Mononuclear cell (primary cell): ENCODE data around the gene PRRT4. TPM values are rescaled to one million over a fixed set of nuclear protein-coding genes. Genes with fewer than 3 reads are reported as not detected.

Source experiments
- H3K27me3 ChIP-seq: 2 replicates; pipeline ENCODE4 v1.6.0; 2011; ENCODE audit warnings: low read length, control low read depth; ENCODE audit not compliant: insufficient read depth
- H3K4me1 ChIP-seq: 2 replicates; pipeline ENCODE4 v1.5.1; 2011; ENCODE audit warnings: mild to moderate bottlenecking, low read length, control low read depth; ENCODE audit not compliant: insufficient read depth
- H3K4me3 ChIP-seq: 2 replicates; pipeline ENCODE4 v1.5.1; 2011; ENCODE audit warnings: mild to moderate bottlenecking, low read length, moderate library complexity
- H3K9me3 ChIP-seq: 2 replicates; pipeline ENCODE4 v1.5.1; 2011; ENCODE audit warnings: low read depth, mild to moderate bottlenecking, control low read depth, low read length
- total RNA-seq: library from RNA; depleted of rRNA; stranded (reverse); fragments of >200 nt; gene quantifications from one replicate; pipeline ENCODE4 v1.2.3, GENCODE V29; 2012

The PRRT4 gene
- total RNA-seq, 1 donor = 0.10 TPM

DNA sequence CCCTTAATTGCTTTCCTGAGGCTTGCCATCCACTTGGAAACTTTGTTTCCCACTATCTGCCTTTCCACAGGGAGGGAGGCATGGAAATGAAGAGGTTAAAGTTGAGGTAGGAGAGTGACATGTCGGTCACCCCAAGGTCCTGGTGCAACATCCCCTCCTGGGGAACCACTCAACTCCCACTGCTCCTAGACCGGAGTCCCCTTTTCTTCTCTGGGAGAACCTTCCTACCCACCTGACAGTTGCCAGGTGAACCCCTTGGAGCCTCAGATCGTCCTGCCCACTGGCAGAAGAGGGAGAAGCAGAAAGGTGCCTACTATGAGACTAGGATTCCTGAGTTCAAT, 26.6 kb upstream of the PRRT4 start:
- Histone ChIP-seq H3K4me1 (peaks cover 11% of the 10 kb centered on the region), H3K4me3 (no peak overlapping the region), H3K27me3 (no peaks in the 10 kb centered on the region), H3K9me3 (no peaks in the 10 kb centered on the region)

DNA sequence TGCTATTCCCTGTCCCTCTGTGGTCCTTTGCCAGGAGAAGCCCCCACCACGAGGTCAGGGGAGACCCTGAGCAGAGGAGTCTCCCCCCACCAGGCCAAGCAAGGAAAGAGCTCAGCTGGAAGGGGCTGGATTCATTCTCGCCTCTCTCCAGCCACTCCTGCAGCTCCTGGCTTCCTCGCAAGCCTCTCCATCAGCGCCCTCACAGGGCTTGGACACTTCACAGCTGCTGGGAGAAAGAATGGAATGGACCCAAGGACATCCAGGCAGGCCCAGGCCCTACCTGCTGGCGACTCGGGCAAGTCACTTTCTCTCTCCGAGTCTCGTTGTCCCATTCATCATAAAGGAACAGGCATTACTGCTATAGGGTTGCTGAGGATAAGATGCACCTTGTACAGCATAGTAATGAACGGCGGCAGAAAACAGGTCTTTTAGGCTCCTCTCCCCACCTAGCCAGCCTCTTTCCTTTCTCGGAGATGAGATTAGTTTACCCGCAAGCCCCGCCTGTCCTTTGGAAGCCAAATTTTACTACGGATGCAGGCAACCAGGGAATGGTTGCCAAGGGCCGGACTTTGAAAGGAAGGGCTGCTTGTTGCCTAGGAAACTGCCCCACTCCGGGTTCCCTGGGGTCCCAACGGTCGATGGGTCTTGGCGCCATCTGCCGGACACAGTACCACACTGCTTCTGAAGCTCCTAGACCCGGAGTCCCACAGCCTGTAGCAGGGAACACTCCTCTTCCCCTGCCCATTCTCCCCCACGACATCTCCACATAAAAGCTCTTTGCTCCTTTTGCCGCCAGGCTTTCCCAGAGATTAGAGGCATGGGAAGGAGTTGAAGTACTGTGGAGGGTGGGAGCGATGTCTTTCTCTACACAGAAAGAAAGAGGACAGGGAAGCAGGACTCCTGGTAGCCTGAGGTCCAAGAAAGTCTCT, 26.0 kb upstream of the PRRT4 start:
- no peak overlapping the region for H3K4me3 ChIP-seq
- H3K4me1 ChIP-seq = peaks cover 11% of the 10 kb centered on the region

DNA sequence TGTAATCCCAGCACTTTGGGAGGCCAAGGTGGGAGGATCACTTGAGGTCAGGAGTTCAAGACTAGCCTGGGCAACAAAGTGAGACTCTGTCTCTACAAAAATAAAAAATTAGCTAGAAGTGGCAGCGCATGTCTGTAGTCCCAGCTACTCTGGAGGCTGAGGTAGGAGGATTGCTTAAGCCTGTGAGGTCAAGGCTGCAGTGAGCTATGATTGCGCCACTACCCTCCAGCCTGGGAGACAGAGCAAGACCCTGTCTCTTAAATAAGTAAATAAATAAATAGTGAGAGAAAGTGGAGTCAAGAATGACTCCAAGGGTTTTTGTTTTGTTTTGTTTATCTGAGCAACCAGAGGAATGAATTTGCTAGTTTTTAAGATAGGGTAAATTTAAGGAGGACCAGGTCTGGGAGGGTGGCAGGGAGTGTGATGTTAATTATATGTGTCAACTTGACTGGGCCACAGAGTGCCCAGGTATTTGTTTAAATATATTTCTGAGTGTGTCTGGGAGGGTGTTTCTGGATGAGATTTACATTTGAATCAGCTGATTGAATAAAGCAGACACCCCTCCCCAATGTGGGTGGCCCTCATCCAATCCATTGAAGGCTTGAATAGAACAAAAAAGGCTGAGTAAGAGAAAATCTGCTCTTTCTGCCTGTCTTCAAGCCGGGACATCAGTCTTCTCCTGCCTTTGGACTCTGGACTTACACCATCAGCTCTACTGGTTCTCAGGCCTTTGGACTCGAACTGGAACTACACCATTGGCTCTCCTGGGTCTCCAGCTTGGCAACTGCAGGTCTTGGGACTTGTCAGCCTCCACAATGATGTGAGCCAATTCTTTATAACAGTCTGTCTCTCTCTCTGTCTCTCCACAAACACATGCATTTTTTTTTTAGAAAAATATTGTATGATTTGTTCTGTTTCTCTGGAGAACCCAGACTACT, 24.8 kb upstream of the PRRT4 start:
- no peak overlapping the region for H3K4me3 ChIP-seq
- no peaks in the 10 kb centered on the region for H3K27me3 ChIP-seq
- H3K4me1 ChIP-seq = peaks cover 13% of the 10 kb centered on the region
- H3K9me3 ChIP-seq = no peaks in the 10 kb centered on the region

More for the DNA sequence above, 26.0 kb upstream of the PRRT4 start:
- Histone ChIP-seq H3K9me3 (no peaks in the 10 kb centered on the region), H3K27me3 (no peaks in the 10 kb centered on the region)

DNA sequence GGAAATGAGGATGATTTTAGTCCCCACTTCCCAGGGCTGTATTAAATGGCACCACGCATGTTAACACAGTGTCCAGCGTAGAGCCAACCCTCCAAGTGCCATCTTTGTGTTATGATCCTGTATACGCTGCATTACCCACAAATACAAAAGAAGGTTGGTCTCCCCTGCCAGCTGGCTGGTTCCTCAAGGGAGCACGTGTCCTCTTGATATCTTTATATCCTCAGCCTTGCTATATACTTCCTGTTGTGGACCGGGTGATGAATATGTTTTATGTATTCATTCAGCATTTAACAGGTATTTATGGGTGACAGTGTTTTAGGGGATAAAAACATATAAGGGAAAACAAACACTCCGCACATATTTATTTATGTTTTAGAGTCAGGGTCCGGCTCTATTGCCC, 23.2 kb upstream of the PRRT4 start:
- Histone ChIP-seq H3K27me3 (no peaks in the 10 kb centered on the region), H3K4me3 (no peak overlapping the region), H3K4me1 (peaks cover 18% of the 10 kb centered on the region), H3K9me3 (no peaks in the 10 kb centered on the region)

DNA sequence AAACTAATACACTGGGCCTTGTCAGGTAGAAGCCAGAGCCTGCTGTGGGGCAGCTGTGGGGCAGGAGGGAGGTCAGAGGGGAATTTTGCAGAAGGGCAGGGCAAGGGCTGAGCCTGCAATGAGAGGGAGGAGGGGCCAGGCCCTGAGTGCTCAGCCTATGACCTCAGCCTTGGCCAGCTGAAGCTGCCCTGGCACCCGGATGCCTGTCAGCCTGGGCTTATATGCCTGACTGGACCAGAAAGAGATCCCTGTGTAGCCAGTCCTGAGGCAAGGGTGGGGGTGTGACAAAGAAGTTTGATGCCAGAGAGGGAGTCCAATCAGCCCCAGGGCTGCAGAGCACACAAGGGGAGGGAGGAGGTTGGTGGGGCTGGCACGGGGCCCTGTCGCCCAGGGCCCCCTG, 22.3 kb upstream of the PRRT4 start:
- Histone ChIP-seq H3K4me1 (peaks cover 18% of the 10 kb centered on the region), H3K9me3 (no peaks in the 10 kb centered on the region), H3K27me3 (no peaks in the 10 kb centered on the region), H3K4me3 (no peak overlapping the region)

DNA sequence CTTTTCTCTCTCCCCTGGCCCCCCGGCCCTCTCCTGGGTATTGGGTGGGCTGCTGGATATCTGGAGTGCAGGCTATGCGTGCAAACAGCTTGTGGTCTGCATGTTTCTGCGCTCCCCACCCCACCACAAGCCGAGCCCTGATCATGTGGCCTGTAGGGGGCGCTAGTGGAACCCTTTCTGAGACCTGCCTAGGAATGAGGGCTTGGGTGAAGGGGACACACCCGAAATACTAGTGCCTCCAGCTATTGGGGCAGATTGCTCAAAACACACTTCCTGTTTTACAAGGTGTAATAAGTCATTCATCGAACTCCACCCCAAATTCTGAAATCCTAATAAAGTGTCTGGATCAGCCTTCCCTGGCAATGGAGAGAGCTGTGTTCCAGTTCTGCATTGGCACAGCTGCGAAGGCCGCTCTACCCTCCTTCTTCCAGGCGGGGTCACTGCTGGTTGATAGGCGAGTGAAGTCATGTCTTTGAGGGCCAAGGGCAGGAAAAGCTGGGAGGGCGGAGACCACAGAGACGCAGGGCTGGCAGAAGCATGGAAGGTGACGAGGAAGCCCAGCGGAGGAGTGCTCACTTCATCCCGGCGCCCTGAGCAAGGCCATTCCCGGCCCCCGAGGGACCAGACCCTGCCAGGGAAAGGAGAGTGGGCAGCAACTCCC, 19.8 kb upstream of the PRRT4 start:
- H3K27me3 ChIP-seq = no peaks in the 10 kb centered on the region
- H3K4me3 ChIP-seq = no peak overlapping the region
- H3K9me3 ChIP-seq = no peaks in the 10 kb centered on the region
- peaks cover 11% of the 10 kb centered on the region for H3K4me1 ChIP-seq

DNA sequence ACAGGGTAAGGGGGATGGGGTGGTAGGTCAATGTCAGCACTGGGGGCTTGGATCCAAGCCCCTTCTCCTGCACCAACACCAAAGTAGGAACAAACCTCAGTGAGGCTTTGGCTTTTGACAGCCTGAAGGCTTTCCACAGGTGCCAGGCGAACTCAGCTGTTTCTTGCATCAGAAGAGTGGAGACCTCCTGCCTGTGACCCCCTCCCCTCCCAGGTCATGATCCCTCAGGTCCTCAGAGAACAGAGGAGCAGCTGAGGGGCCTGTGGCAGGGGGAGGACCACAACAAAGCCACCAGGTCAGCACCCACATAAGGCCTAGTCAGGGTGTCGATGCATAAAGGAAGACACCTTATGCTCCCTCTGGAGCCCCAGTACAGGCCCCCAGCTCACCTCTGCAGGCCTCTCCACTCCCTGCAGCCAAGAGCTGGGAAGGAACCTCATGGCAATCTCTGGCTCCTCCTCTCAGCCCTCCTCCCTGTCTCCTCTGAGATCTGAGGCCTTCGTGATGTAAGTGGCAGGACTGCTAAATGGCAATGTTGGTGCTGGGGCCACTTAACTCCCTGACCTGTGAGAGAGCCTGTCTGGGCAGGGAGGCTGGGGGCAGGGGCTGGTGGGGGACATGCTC, 19.1 kb upstream of the PRRT4 start:
- Histone ChIP-seq H3K9me3 (no peaks in the 10 kb centered on the region), H3K4me1 (peaks cover 11% of the 10 kb centered on the region), H3K4me3 (no peak overlapping the region), H3K27me3 (no peaks in the 10 kb centered on the region)

DNA sequence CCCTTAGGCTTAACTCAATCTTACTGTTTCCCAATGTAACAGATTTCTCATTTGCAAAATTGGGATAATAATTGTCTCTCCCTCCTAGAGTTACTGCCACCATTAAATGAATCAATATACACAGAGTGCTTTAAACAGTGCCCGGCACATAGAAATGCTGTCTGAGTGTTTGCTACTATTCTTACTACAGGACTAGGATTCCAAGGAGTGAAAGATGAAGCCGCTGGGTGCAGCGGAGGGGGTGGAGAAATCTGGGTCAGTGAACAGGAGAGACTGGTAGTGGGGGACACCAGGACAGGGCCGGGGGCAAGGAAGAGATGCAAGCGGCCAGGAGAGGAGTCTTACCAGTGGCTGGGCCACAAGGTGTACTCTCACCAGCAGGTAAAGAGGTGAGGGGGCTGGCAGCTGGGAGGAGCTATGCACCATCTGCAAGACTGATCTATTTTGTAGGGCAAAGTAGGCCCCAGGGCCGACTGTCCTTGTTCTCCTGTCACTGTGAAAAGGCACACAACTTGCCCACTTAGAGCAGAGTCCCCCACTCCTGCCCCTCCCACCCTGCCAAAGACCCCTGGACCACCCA, 18.5 kb upstream of the PRRT4 start:
- Histone ChIP-seq H3K4me3 (no peak overlapping the region), H3K4me1 (peaks cover 11% of the 10 kb centered on the region), H3K9me3 (no peaks in the 10 kb centered on the region), H3K27me3 (no peaks in the 10 kb centered on the region)

DNA sequence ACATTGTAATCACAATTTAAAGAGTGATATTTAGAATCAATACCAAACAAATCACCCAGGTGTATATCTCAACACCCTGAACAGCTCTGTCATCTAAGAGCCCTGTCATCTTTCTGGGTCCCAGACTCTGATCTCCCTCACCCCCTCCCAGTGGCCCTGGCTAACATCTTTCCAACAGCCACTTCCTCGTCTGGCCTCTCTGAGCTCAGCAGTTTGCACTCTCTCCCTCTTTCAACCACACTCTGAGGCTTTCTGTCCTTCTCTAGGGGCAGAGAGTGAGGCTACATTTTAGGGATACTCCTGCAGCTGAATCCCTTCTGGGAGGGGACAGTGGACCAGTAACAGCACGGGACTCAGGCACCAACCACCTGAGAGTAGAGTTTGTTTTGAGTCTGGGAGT, 17.1 kb upstream of the PRRT4 start:
- H3K27me3 ChIP-seq = no peaks in the 10 kb centered on the region
- no peak overlapping the region for H3K4me3 ChIP-seq
- peaks cover 11% of the 10 kb centered on the region for H3K4me1 ChIP-seq
- H3K9me3 ChIP-seq = no peaks in the 10 kb centered on the region

DNA sequence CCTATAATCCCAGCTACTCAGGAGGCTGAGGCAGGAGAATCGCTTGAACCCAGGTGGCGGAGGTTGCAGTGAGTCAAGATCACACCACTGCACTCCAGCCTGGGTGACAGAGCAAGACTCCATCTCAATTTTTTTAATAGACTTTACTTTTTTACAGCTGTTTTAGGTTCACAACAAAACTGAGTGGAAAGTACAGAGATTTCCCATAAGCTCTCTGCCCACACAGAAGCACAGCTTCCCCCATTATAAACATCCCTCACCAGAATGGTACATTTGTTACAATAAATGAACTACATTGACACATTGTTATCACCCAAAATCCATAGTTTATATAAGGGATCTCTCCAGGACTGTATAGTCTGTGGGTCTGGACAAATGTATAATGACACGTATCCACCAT, 14.6 kb upstream of the PRRT4 start:
- H3K4me1 ChIP-seq = peaks cover 7% of the 10 kb centered on the region
- no peaks in the 10 kb centered on the region for H3K27me3 ChIP-seq
- H3K9me3 ChIP-seq = no peaks in the 10 kb centered on the region
- no peak overlapping the region for H3K4me3 ChIP-seq

DNA sequence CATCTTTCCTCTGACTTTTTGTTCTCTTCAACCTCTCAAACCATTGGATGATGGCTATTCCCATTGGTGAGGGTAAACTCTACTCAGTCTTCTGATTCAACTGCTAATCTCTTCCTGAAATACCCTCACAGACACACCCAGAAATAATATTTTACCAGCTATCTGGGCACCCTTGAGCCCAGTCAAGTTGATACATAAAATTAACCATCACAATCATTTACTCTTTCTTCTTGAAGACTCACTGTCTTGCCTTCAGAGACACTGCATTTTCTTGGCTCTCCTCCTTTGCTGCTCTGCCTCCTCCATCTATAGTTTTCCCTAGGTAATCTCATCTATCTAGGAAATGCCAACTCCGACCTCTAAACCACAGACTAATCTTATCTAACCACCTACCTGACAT, 12.6 kb upstream of the PRRT4 start:
- no peaks in the 10 kb centered on the region for H3K4me1 ChIP-seq
- H3K27me3 ChIP-seq = no peaks in the 10 kb centered on the region
- H3K4me3 ChIP-seq = no peak overlapping the region
- H3K9me3 ChIP-seq = no peaks in the 10 kb centered on the region

DNA sequence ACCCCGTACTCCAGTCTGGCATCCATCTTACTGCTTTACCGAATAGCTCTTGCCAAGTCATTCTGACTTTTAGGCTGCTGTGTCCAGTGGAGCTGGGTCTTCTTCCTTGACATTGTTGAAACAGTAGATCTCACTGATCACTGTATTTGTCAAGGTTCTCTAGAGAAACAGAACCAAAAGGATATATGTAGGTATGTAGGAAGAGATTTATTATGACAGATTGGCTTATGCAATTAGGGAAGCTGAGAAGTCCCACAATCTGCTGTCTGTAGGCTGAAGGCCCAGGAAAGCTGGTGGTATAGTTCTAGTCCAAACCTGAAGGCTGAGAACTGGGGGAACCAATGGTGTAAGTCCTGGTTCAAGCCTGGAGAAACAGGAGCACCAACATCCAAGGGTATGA, 12.1 kb upstream of the PRRT4 start:
- Histone ChIP-seq H3K9me3 (no peaks in the 10 kb centered on the region), H3K4me3 (no peak overlapping the region), H3K27me3 (no peaks in the 10 kb centered on the region), H3K4me1 (no peaks in the 10 kb centered on the region)

DNA sequence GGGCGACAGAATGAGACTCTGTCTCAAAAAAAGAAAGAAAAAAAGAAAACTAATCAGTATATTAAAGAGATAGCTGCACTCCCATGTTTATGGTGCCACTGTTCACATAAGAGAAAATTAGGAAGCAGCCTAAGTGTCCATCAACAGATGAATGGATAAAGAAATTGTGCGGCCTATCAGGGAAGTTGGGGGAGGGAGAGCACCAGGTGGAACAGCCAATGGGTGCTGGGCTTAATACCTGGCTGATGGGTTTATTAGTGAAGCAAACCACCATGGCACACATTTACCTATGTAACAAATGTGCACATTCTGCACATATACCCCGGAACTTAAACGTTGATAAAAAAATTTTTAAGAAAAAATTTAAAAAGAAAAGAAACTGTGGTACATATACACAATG, 9.0 kb upstream of the PRRT4 start:
- no peak overlapping the region for H3K4me3 ChIP-seq
- H3K27me3 ChIP-seq = peaks cover 7% of the 10 kb centered on the region
- no peaks in the 10 kb centered on the region for H3K4me1 ChIP-seq
- H3K9me3 ChIP-seq = no peaks in the 10 kb centered on the region

DNA sequence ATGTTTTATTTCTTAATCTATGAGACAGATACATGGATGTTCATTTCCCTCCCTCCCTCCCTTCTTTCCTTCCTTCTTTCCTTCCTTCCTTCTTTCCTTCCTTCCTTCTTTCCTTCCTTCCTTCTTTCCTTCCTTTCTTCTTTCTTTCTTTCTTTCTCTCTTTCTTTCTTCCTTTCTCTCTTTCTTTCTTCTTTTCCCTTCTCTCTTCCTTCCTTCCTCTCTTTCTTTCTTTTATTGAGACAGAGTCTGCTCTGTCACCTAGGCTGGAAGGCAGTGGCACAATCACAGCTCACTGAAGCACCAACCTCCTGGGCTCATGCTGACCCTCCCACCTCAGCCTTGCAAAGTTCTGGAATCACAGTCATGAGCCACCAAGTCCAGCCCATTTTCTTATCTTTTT, 5.5 kb upstream of the PRRT4 start:
- H3K4me3 ChIP-seq = no peak overlapping the region
- no peaks in the 10 kb centered on the region for H3K9me3 ChIP-seq
- peaks cover 6% of the 10 kb centered on the region for H3K4me1 ChIP-seq
- peaks cover 41% of the 10 kb centered on the region for H3K27me3 ChIP-seq
